ENCODE data around the gene ARHGEF28.

- TF ChIP-seq TAF1 (IDR thresholded peaks at IDR 0.05; ENCODE audit: borderline replicate concordance, low read depth, low read length) (no peak), POLR2A (IDR thresholded peaks at IDR 0.05; ENCODE audit: low read depth, low read length) (no peak), POLR2AphosphoS5 (IDR thresholded peaks at IDR 0.05; ENCODE audit: low read depth, low read length) (no peak)
Measured at GRCh38 chr5:73682176-73682575, 56.2 kb downstream of the ARHGEF28 start.
